Endothelial cell (in vitro differentiated cells): Measurements from ENCODE around the gene SETDB1. TPM values are rescaled to one million over a fixed set of nuclear protein-coding genes. Genes with fewer than 3 reads are reported as not detected.
A peak's percentile ranks its signal among the peaks of the same experiment; 100 is the strongest.

Experiments used
- DNase-seq: peaks from one replicate; pipeline ENCODE4 v3.0.0; 2021; ENCODE audit warnings: low spot score
- H3K27ac Mint-ChIP-seq: one replicate; pipeline ENCODE4 v1.8.0; 2021; ENCODE audit warnings: mixed read lengths, inconsistent platforms; ENCODE audit not compliant: unreplicated experiment
- H3K27me3 Mint-ChIP-seq: one replicate; pipeline ENCODE4 v1.8.0; 2021; ENCODE audit warnings: mild to moderate bottlenecking, moderate library complexity, mixed read lengths, inconsistent platforms; ENCODE audit not compliant: unreplicated experiment
- H3K36me3 Mint-ChIP-seq: one replicate; pipeline ENCODE4 v1.8.0; 2021; ENCODE audit warnings: mild to moderate bottlenecking, low read depth, mixed read lengths, inconsistent platforms; ENCODE audit not compliant: unreplicated experiment
- H3K4me1 Mint-ChIP-seq: one replicate; pipeline ENCODE4 v1.8.0; 2021; ENCODE audit warnings: mild to moderate bottlenecking, mixed read lengths, inconsistent platforms; ENCODE audit not compliant: unreplicated experiment
- H3K4me3 Mint-ChIP-seq: one replicate; pipeline ENCODE4 v1.8.0; 2021; ENCODE audit warnings: mild to moderate bottlenecking, mixed read lengths, inconsistent platforms; ENCODE audit not compliant: unreplicated experiment
- H3K9me3 Mint-ChIP-seq: one replicate; pipeline ENCODE4 v1.8.0; 2021; ENCODE audit warnings: mixed read lengths, inconsistent platforms; ENCODE audit not compliant: unreplicated experiment
- total RNA-seq: library from RNA; stranded (reverse); fragmentation: NEBNext Ultra II Directional; extraction: Animal tissue kit (Norgen Biotek cat#: 25700); gene quantifications from one replicate; pipeline ENCODE4 v1.2.1, GENCODE V29; 2021; ENCODE audit not compliant: unreplicated experiment
- TF ChIP-seq, protein P1 (sequence below): fragments of 200-600 bp; sonication (generic); IDR thresholded peaks from one replicate; pipeline ENCODE4 v1.5.0; 2021; ENCODE audit warnings: antibody characterized with exemption; ENCODE audit not compliant: unreplicated experiment

Gene SETDB1
- total RNA-seq, 1 donor from 2014 or later = 50.6 TPM

DNA sequence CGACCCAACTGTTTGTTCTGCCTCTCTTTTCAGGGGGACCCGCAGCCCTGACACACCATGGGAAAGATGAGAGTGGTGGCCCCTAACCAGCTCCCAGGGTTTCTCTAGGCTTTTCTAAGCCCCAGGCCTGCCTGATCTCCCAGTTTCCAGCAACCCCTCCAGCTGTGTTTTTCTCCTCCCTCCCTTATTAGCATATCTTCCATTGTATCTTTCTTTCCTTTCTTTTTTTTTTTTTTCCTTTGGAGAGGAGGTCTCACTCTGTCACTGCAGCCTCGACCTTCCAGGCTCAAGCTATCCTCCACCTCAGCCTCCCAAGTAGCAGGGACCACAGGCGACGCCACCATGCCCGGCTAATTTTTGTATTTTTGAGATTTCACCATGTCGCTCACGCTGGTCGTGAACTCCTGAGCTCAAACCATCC is 50.2 kb downstream of the SETDB1 start:
- DNase-seq = no peak
- H3K4me1 Mint-ChIP-seq = peaks cover 48% of the 10 kb centered on the region
- H3K27me3 Mint-ChIP-seq = peaks cover 26% of the 10 kb centered on the region
- peaks cover 6% of the 10 kb centered on the region for H3K36me3 Mint-ChIP-seq
- TF ChIP-seq, protein P1, sequence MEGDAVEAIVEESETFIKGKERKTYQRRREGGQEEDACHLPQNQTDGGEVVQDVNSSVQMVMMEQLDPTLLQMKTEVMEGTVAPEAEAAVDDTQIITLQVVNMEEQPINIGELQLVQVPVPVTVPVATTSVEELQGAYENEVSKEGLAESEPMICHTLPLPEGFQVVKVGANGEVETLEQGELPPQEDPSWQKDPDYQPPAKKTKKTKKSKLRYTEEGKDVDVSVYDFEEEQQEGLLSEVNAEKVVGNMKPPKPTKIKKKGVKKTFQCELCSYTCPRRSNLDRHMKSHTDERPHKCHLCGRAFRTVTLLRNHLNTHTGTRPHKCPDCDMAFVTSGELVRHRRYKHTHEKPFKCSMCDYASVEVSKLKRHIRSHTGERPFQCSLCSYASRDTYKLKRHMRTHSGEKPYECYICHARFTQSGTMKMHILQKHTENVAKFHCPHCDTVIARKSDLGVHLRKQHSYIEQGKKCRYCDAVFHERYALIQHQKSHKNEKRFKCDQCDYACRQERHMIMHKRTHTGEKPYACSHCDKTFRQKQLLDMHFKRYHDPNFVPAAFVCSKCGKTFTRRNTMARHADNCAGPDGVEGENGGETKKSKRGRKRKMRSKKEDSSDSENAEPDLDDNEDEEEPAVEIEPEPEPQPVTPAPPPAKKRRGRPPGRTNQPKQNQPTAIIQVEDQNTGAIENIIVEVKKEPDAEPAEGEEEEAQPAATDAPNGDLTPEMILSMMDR = no peak
- H3K9me3 Mint-ChIP-seq = no peaks in the 10 kb centered on the region
- peak overlapping the region; percentile 37 for H3K27ac Mint-ChIP-seq
- H3K4me3 Mint-ChIP-seq = peak overlapping the region; percentile 89

DNA sequence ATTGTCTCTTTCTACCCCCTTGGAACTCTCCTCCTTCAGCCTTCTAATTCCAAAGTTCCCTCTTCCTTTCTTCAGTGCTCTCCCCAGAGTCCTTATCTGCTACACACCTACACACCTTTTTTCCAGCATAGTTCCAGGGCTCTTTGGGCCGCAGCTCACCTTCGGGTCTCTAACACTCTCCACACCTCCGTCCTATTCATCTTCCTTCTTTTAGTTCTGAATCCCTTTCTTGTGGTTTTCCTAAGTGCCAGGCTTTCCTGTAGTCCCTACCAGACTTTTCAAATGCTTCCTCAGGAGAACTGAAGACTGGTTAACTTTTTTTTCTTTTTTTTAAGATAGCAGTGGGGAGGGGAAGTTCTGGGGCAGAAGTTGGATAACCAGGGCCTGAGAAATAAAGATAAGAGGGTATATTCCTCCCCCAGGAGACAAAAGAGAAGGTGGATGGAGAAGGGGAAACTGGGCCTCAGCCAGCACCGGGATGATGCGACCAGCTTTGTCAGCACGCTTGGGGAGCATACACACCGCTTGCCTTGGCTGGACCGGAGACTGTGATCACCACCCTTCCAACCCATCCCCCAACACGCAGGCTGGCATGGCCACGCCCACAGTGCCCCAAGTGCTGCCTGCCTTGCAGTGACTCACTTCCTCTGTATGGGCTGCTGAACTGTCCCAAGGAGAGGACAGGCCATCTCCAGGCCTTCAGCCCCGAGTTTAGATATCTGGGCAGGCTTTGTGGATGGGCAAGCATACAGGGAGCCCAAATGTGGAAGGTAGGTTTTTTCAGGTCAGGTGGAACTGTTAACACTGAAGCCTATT is 50.9 kb downstream of the SETDB1 start:
- Mint-ChIP-seq H3K36me3 (peaks cover 6% of the 10 kb centered on the region), H3K9me3 (no peaks in the 10 kb centered on the region), H3K27me3 (peaks cover 23% of the 10 kb centered on the region), H3K4me1 (peaks cover 41% of the 10 kb centered on the region), H3K4me3 (peak overlapping the region; percentile 89), H3K27ac (peak overlapping the region; percentile 72)
- TF ChIP-seq, protein P1 = no peak
- DNase-seq = peak; percentile 51

GRCh38 chr1:150979092-150980056 is 53.2 kb downstream of the SETDB1 start:
- TF ChIP-seq, protein P1 = peak; percentile 100
- Mint-ChIP-seq H3K9me3 (no peaks in the 10 kb centered on the region), H3K27ac (no peak overlapping the region), H3K4me3 (no peak overlapping the region), H3K4me1 (peaks cover 28% of the 10 kb centered on the region), H3K27me3 (peaks cover 15% of the 10 kb centered on the region), H3K36me3 (no peaks in the 10 kb centered on the region)
- peak; percentile 90 for DNase-seq

DNA sequence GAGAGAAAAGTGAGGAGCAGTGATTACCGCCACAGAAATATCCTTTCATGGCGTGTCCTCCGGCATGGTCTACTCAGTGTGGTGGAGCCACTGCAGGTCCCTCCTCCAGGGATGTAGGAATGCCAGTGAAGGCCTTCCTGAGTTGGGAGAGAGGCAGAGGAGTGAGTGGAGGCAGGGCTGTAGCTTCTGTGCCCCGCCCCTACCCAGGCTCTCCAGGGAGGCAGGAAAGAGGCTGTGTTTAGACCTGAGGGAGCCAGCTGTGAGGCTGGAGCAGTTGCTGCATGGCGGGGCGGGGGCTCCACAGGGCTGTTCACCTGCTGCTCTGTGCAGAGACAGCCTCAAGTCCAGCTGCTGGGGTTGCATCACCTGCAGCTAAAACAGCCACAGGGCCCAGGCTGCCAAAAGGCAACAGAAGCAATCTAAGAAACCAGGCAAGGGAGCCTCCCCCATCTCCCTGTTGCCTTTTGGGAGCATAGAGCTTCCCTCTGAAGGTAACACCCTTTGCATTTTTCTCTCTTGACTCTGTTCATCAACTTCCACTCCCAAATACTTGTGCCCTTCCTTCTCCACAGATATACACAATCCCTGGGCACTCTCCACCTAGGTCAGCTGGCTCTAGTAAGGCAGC is 55.1 kb downstream of the SETDB1 start:
- H3K27me3 Mint-ChIP-seq = peaks cover 10% of the 10 kb centered on the region
- DNase-seq = peak; percentile 55
- no peaks in the 10 kb centered on the region for H3K36me3 Mint-ChIP-seq
- H3K9me3 Mint-ChIP-seq = no peaks in the 10 kb centered on the region
- no peak overlapping the region for H3K27ac Mint-ChIP-seq
- TF ChIP-seq, protein P1 = no peak
- H3K4me1 Mint-ChIP-seq = peaks cover 24% of the 10 kb centered on the region
- H3K4me3 Mint-ChIP-seq = peak overlapping the region; percentile 42
